HEK293 (cell line): ENCODE results near the gene KIAA0825.

ENCODE experiments used
- CTCF ChIA-PET: fragments of 350-600 bp; formaldehyde crosslinking; extraction: SDS; loops from one replicate; lab custom pipeline; 2021; ENCODE audit warnings: antibody characterized with exemption; lab: Yijun Ruan, JAX
- POLR2A ChIA-PET: fragments of 300-600 bp; formaldehyde crosslinking; extraction: SDS; loops from one replicate; lab custom pipeline; 2020; ENCODE audit warnings: antibody characterized with exemption, inconsistent platforms; lab: Yijun Ruan, JAX
- H3K27ac ChIP-seq: fragments of 200-500 bp; sonication (Bioruptor generic); 2 replicates; pipeline ENCODE4 v1.5.1; 2014; ENCODE audit warnings: low read depth, low read length, control low read depth, inconsistent platforms; ENCODE audit errors: extremely low read depth
- H3K36me3 ChIP-seq, 2 experiments: fragments of 200-500 bp in 1 of 2; sonication (Bioruptor generic) in 1 of 2; 1 replicate in 1 of 2; 2 replicates in 1 of 2; pipeline ENCODE4 v1.5.1; 2014 to 2017; ENCODE audit warnings: inconsistent platforms in 2 of 2, low read length in 2 of 2; ENCODE audit not compliant: control insufficient read depth in 2 of 2, insufficient read depth in 1 of 2
- H3K4me1 ChIP-seq: fragments of 200-500 bp; sonication (Bioruptor generic); 2 replicates; pipeline ENCODE4 v1.5.1; 2014; ENCODE audit warnings: mild to moderate bottlenecking, low read length, inconsistent platforms; ENCODE audit not compliant: control insufficient read depth, insufficient read depth
- H3K4me3 ChIP-seq: 2 replicates; pipeline ENCODE4 v1.5.1; 2011; ENCODE audit warnings: low read depth, mild to moderate bottlenecking, control low read depth, low read length, moderate library complexity
- H3K9me3 ChIP-seq: fragments of 200-500 bp; sonication (Bioruptor generic); 2 replicates; pipeline ENCODE4 v1.5.1; 2014; ENCODE audit warnings: low read depth, low read length, inconsistent platforms; ENCODE audit not compliant: control insufficient read depth, insufficient read depth
- FEZF1 ChIP-seq: fragments of 450-650 bp; formaldehyde crosslinking; IDR thresholded peaks from 2 replicates; pipeline ENCODE4 v1.5.1; 2016; ENCODE audit warnings: missing biosample characterization, missing genetic modification characterization
- KLF16 ChIP-seq: fragments of 450-650 bp; formaldehyde crosslinking; IDR thresholded peaks from 2 replicates; pipeline ENCODE4 v1.5.1; 2017; ENCODE audit warnings: missing biosample characterization, missing genetic modification characterization
- KLF17 ChIP-seq: fragments of 450-650 bp; formaldehyde crosslinking; IDR thresholded peaks from 2 replicates; pipeline ENCODE4 v1.5.1; 2016; ENCODE audit warnings: missing biosample characterization, missing genetic modification characterization
- KLF7 ChIP-seq: fragments of 450-650 bp; formaldehyde crosslinking; IDR thresholded peaks from 2 replicates; pipeline ENCODE4 v1.5.1; 2016; ENCODE audit warnings: missing biosample characterization, missing genetic modification characterization, borderline replicate concordance
- KLF9 ChIP-seq: fragments of 450-650 bp; formaldehyde crosslinking; IDR thresholded peaks from 2 replicates; pipeline ENCODE4 v1.5.1; 2016; ENCODE audit warnings: missing biosample characterization, missing genetic modification characterization, low read depth
- MYNN ChIP-seq: fragments of 450-650 bp; formaldehyde crosslinking; IDR thresholded peaks from 2 replicates; pipeline ENCODE4 v1.5.1; 2016; ENCODE audit warnings: missing biosample characterization, missing genetic modification characterization, borderline replicate concordance
- PRDM10 ChIP-seq: fragments of 450-650 bp; formaldehyde crosslinking; IDR thresholded peaks from 2 replicates; pipeline ENCODE4 v1.5.1; 2016; ENCODE audit warnings: missing biosample characterization, missing genetic modification characterization
- PRDM4 ChIP-seq: fragments of 450-650 bp; formaldehyde crosslinking; IDR thresholded peaks from 2 replicates; pipeline ENCODE4 v1.5.1; 2017; ENCODE audit warnings: missing biosample characterization, missing genetic modification characterization
- SCRT1 ChIP-seq: fragments of 450-650 bp; formaldehyde crosslinking; IDR thresholded peaks from 2 replicates; pipeline ENCODE4 v1.5.1; 2016; ENCODE audit warnings: missing biosample characterization, missing genetic modification characterization, borderline replicate concordance
- ZBTB1 ChIP-seq: fragments of 450-650 bp; formaldehyde crosslinking; IDR thresholded peaks from 2 replicates; pipeline ENCODE4 v1.5.1; 2016; ENCODE audit warnings: missing biosample characterization, missing genetic modification characterization
- ZNF112 ChIP-seq: fragments of 450-650 bp; formaldehyde crosslinking; IDR thresholded peaks from 2 replicates; pipeline ENCODE4 v1.5.0; 2017; ENCODE audit warnings: missing biosample characterization, missing genetic modification characterization
- ZNF121 ChIP-seq: fragments of 450-650 bp; formaldehyde crosslinking; IDR thresholded peaks from 2 replicates; pipeline ENCODE4 v1.5.1; 2016; ENCODE audit warnings: missing biosample characterization, missing genetic modification characterization
- ZNF133 ChIP-seq: fragments of 450-650 bp; formaldehyde crosslinking; IDR thresholded peaks from 2 replicates; pipeline ENCODE4 v1.5.1; 2016; ENCODE audit warnings: missing biosample characterization, missing genetic modification characterization
- ZNF146 ChIP-seq: fragments of 450-650 bp; formaldehyde crosslinking; IDR thresholded peaks from 2 replicates; pipeline ENCODE4 v1.5.1; 2016; ENCODE audit warnings: missing biosample characterization, missing genetic modification characterization
- ZNF24 ChIP-seq: fragments of 450-650 bp; formaldehyde crosslinking; IDR thresholded peaks from 2 replicates; pipeline ENCODE4 v1.5.1; 2016; ENCODE audit warnings: missing biosample characterization, missing genetic modification characterization
- ZNF37A ChIP-seq: fragments of 450-650 bp; IDR thresholded peaks from 2 replicates; pipeline ENCODE4 v1.5.1; 2018; ENCODE audit warnings: missing biosample characterization, missing genetic modification characterization
- ZNF416 ChIP-seq: fragments of 450-650 bp; formaldehyde crosslinking; IDR thresholded peaks from 2 replicates; pipeline ENCODE4 v1.5.1; 2016; ENCODE audit warnings: missing biosample characterization, missing genetic modification characterization
- ZNF433 ChIP-seq: fragments of 450-650 bp; formaldehyde crosslinking; IDR thresholded peaks from 2 replicates; pipeline ENCODE4 v1.5.1; 2016; ENCODE audit warnings: missing biosample characterization, missing genetic modification characterization, low read depth
- ZNF449 ChIP-seq: fragments of 450-650 bp; formaldehyde crosslinking; IDR thresholded peaks from 2 replicates; pipeline ENCODE4 v1.5.1; 2017; ENCODE audit warnings: missing biosample characterization, mild to moderate bottlenecking, missing genetic modification characterization, moderate library complexity
- ZNF544 ChIP-seq: fragments of 450-650 bp; formaldehyde crosslinking; IDR thresholded peaks from 2 replicates; pipeline ENCODE4 v1.5.0; 2017; ENCODE audit warnings: missing biosample characterization, missing genetic modification characterization
- ZNF561 ChIP-seq: fragments of 450-650 bp; IDR thresholded peaks from 2 replicates; pipeline ENCODE4 v1.5.1; 2018; ENCODE audit warnings: missing biosample characterization, missing genetic modification characterization, borderline replicate concordance
- ZNF629 ChIP-seq: fragments of 450-650 bp; formaldehyde crosslinking; IDR thresholded peaks from 2 replicates; pipeline ENCODE4 v1.5.1; 2017; ENCODE audit warnings: missing biosample characterization, missing genetic modification characterization
- ZNF670 ChIP-seq: fragments of 450-650 bp; formaldehyde crosslinking; IDR thresholded peaks from 2 replicates; pipeline ENCODE4 v1.5.1; 2016; ENCODE audit warnings: missing biosample characterization, missing genetic modification characterization, low read depth
- ZNF677 ChIP-seq: fragments of 450-650 bp; IDR thresholded peaks from 2 replicates; pipeline ENCODE4 v1.5.0; 2018; ENCODE audit warnings: missing biosample characterization, mild to moderate bottlenecking, missing genetic modification characterization, moderate library complexity
- ZNF777 ChIP-seq: fragments of 450-650 bp; formaldehyde crosslinking; IDR thresholded peaks from 2 replicates; pipeline ENCODE4 v1.5.1; 2017; ENCODE audit warnings: missing biosample characterization, missing genetic modification characterization, borderline replicate concordance
- ZNF792 ChIP-seq: fragments of 450-650 bp; formaldehyde crosslinking; IDR thresholded peaks from 2 replicates; pipeline ENCODE4 v1.5.1; 2016; ENCODE audit warnings: missing biosample characterization, missing genetic modification characterization
- ZNF837 ChIP-seq: fragments of 450-650 bp; formaldehyde crosslinking; IDR thresholded peaks from 2 replicates; pipeline ENCODE4 v1.5.1; 2016; ENCODE audit warnings: missing biosample characterization, missing genetic modification characterization
- ZSCAN4 ChIP-seq: fragments of 450-650 bp; formaldehyde crosslinking; IDR thresholded peaks from 2 replicates; pipeline ENCODE4 v1.5.1; 2017; ENCODE audit warnings: missing biosample characterization, missing genetic modification characterization

KIAA0825 gene

GRCh38 chr5:94196953-94197352 is 421.5 kb downstream of the KIAA0825 start:
- POLR2A ChIA-PET: no interaction called here
- Histone ChIP-seq H3K27ac (no peak overlapping the region), H3K36me3 (no peaks in the 10 kb centered on the region), H3K9me3 (no peaks in the 10 kb centered on the region), H3K4me3 (no peak overlapping the region), H3K4me1 (no peaks in the 10 kb centered on the region)
- CTCF ChIA-PET: no interaction called here
- TF ChIP-seq ZNF24 (no peak), ZNF37A (no peak), ZSCAN4 (no peak), ZNF792 (tag by site-specific recombination) (no peak), ZNF121 (tag by site-specific recombination) (no peak), ZNF133 (tag by site-specific recombination) (no peak), ZNF544 (no peak), ZNF433 (tag by site-specific recombination) (no peak), SCRT1 (tag by site-specific recombination) (no peak), PRDM4 (tag by site-specific recombination) (no peak), ZNF677 (no peak), KLF17 (tag by site-specific recombination) (no peak), ZNF112 (no peak), FEZF1 (no peak), ZNF449 (tag by site-specific recombination) (no peak), ZNF416 (no peak), MYNN (tag by site-specific recombination) (no peak)

GRCh38 chr5:94192658-94193391 is 425.6 kb downstream of the KIAA0825 start:
- no peaks in the 10 kb centered on the region; the same call in 1 of the 2 replicates for H3K9me3 ChIP-seq
- CTCF ChIA-PET: interaction anchor here (0.6 to 1.1 kb wide), 2 partner anchors 12 to 118 kb away, joined by 3 to 4 read pairs; no protein-coding TSS in a partner anchor
- POLR2A ChIA-PET: no interaction called here
- no peak overlapping the region for H3K27ac ChIP-seq
- no peaks in the 10 kb centered on the region for H3K4me1 ChIP-seq
- H3K4me3 ChIP-seq: no peak overlapping the region
- H3K36me3 ChIP-seq: no peaks in the 10 kb centered on the region
- TF ChIP-seq ZNF677 (no peak), ZNF777 (tag by site-specific recombination) (no peak), ZBTB1 (no peak), ZNF146 (no peak), PRDM10 (tag by site-specific recombination) (no peak), KLF7 (no peak), ZNF629 (tag by site-specific recombination) (no peak), ZNF670 (tag by site-specific recombination) (no peak), ZNF837 (tag by site-specific recombination) (no peak), KLF16 (tag by site-specific recombination) (no peak), KLF9 (no peak), ZNF561 (tag by site-specific recombination) (no peak)
